HEK293 (cell line): ENCODE results near the gene GCNT1.

ENCODE experiments used
- CTCF ChIA-PET: fragments of 350-600 bp; formaldehyde crosslinking; extraction: SDS; loops from one replicate; lab custom pipeline; 2021; ENCODE audit warnings: antibody characterized with exemption; lab: Yijun Ruan, JAX
- POLR2A ChIA-PET: fragments of 300-600 bp; formaldehyde crosslinking; extraction: SDS; loops from one replicate; lab custom pipeline; 2020; ENCODE audit warnings: antibody characterized with exemption, inconsistent platforms; lab: Yijun Ruan, JAX
- H3K27ac ChIP-seq: fragments of 200-500 bp; sonication (Bioruptor generic); 2 replicates; pipeline ENCODE4 v1.5.1; 2014; ENCODE audit warnings: low read depth, low read length, control low read depth, inconsistent platforms; ENCODE audit errors: extremely low read depth
- H3K36me3 ChIP-seq, 2 experiments: fragments of 200-500 bp in 1 of 2; sonication (Bioruptor generic) in 1 of 2; 1 replicate in 1 of 2; 2 replicates in 1 of 2; pipeline ENCODE4 v1.5.1; 2014 to 2017; ENCODE audit warnings: inconsistent platforms in 2 of 2, low read length in 2 of 2; ENCODE audit not compliant: control insufficient read depth in 2 of 2, insufficient read depth in 1 of 2
- H3K4me1 ChIP-seq: fragments of 200-500 bp; sonication (Bioruptor generic); 2 replicates; pipeline ENCODE4 v1.5.1; 2014; ENCODE audit warnings: mild to moderate bottlenecking, low read length, inconsistent platforms; ENCODE audit not compliant: control insufficient read depth, insufficient read depth
- H3K4me3 ChIP-seq: 2 replicates; pipeline ENCODE4 v1.5.1; 2011; ENCODE audit warnings: low read depth, mild to moderate bottlenecking, control low read depth, low read length, moderate library complexity
- H3K9me3 ChIP-seq: fragments of 200-500 bp; sonication (Bioruptor generic); 2 replicates; pipeline ENCODE4 v1.5.1; 2014; ENCODE audit warnings: low read depth, low read length, inconsistent platforms; ENCODE audit not compliant: control insufficient read depth, insufficient read depth
- BCL11B ChIP-seq: fragments of 450-650 bp; formaldehyde crosslinking; IDR thresholded peaks from 2 replicates; pipeline ENCODE4 v1.5.1; 2016; ENCODE audit warnings: low read depth, missing biosample characterization, missing genetic modification characterization
- HOXC10 ChIP-seq: sonication (generic); formaldehyde crosslinking; IDR thresholded peaks from 2 replicates; pipeline ENCODE4 v1.8.1; 2023; ENCODE audit warnings: mild to moderate bottlenecking, missing genetic modification reagents
- PRDM4 ChIP-seq: fragments of 450-650 bp; formaldehyde crosslinking; IDR thresholded peaks from 2 replicates; pipeline ENCODE4 v1.5.1; 2017; ENCODE audit warnings: missing biosample characterization, missing genetic modification characterization
- SP3 ChIP-seq: fragments of 450-650 bp; formaldehyde crosslinking; IDR thresholded peaks from 2 replicates; pipeline ENCODE4 v1.5.1; 2016; ENCODE audit warnings: missing biosample characterization, missing genetic modification characterization
- ZFP37 ChIP-seq: fragments of 450-650 bp; formaldehyde crosslinking; IDR thresholded peaks from 2 replicates; pipeline ENCODE4 v1.5.1; 2016; ENCODE audit warnings: missing biosample characterization, missing genetic modification characterization
- ZNF292 ChIP-seq: fragments of 450-650 bp; formaldehyde crosslinking; IDR thresholded peaks from 2 replicates; pipeline ENCODE4 v1.5.1; 2016; ENCODE audit warnings: low read depth, missing biosample characterization, missing genetic modification characterization, borderline replicate concordance
- ZNF37A ChIP-seq: fragments of 450-650 bp; IDR thresholded peaks from 2 replicates; pipeline ENCODE4 v1.5.1; 2018; ENCODE audit warnings: missing biosample characterization, missing genetic modification characterization
- ZNF513 ChIP-seq: fragments of 450-650 bp; IDR thresholded peaks from 2 replicates; pipeline ENCODE4 v1.5.1; 2018; ENCODE audit warnings: missing biosample characterization, missing genetic modification characterization
- ZNF560 ChIP-seq: fragments of 450-650 bp; formaldehyde crosslinking; IDR thresholded peaks from 2 replicates; pipeline ENCODE4 v1.5.1; 2017; ENCODE audit warnings: missing biosample characterization, missing genetic modification characterization, borderline replicate concordance
- ZNF645 ChIP-seq: fragments of 450-650 bp; formaldehyde crosslinking; IDR thresholded peaks from 2 replicates; pipeline ENCODE4; 2016; ENCODE audit warnings: missing biosample characterization, missing genetic modification characterization
- ZNF837 ChIP-seq: fragments of 450-650 bp; formaldehyde crosslinking; IDR thresholded peaks from 2 replicates; pipeline ENCODE4 v1.5.1; 2016; ENCODE audit warnings: missing biosample characterization, missing genetic modification characterization
- TF ChIP-seq, protein P1 (sequence below): fragments of 450-650 bp; formaldehyde crosslinking; optimal IDR thresholded peaks from 2 replicates; pipeline ENCODE3; 2016; ENCODE audit warnings: missing biosample characterization, mild to moderate bottlenecking, missing genetic modification characterization
- TF ChIP-seq, protein P2 (sequence below): fragments of 450-650 bp; formaldehyde crosslinking; conservative IDR thresholded peaks from 2 replicates; pipeline ENCODE4 v1.5.1; 2016; ENCODE audit warnings: low read depth, missing biosample characterization, missing genetic modification characterization

The GCNT1 gene

DNA sequence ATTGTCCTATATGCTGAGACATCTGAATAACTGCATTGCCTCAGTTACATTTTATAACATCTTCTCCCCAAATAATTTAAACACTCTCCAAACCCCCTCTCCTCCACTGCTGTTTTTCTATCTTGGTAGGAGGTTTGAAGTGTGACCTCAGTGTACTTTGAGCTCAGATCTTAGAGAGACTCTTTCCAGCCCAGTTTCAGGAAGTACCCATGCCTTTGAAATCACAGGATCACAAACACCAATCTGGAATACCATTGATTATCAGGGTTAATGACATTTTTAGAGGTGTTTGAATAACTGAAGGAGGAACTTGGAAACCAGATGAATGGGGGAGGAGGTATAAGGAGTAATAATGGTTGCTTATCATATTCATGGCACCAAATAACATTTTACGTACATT lies 93.2 kb downstream of the GCNT1 start:
- no peak overlapping the region for H3K4me3 ChIP-seq
- H3K27ac ChIP-seq = no peak overlapping the region
- no peaks in the 10 kb centered on the region for H3K9me3 ChIP-seq
- POLR2A ChIA-PET = no interaction called here
- no peaks in the 10 kb centered on the region for H3K36me3 ChIP-seq
- H3K4me1 ChIP-seq = no peaks in the 10 kb centered on the region
- TF ChIP-seq SP3 (tag by site-specific recombination) (no peak), BCL11B (tag by site-specific recombination) (no peak), ZNF560 (tag by site-specific recombination) (no peak), ZNF837 (no peak), HOXC10 (no peak), ZNF292 (no peak), PRDM4 (tag by site-specific recombination) (no peak)
- TF ChIP-seq, protein P1, sequence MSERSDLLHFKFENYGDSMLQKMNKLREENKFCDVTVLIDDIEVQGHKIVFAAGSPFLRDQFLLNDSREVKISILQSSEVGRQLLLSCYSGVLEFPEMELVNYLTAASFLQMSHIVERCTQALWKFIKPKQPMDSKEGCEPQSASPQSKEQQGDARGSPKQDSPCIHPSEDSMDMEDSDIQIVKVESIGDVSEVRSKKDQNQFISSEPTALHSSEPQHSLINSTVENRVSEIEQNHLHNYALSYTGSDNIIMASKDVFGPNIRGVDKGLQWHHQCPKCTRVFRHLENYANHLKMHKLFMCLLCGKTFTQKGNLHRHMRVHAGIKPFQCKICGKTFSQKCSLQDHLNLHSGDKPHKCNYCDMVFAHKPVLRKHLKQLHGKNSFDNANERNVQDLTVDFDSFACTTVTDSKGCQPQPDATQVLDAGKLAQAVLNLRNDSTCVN (tag by site-specific recombination) = no peak
- CTCF ChIA-PET = interaction anchor here (0.7 kb wide), 3 partner anchors 28 to 574 kb away, joined by 3 to 5 read pairs (median 3); no protein-coding TSS in a partner anchor

GRCh38 chr9:76552751-76553455 lies 93.9 kb downstream of the GCNT1 start:
- no peaks in the 10 kb centered on the region for H3K36me3 ChIP-seq
- POLR2A ChIA-PET = no interaction called here

More at GRCh38 chr9:76552751-76553455, 93.9 kb downstream of the GCNT1 start:
- TF ChIP-seq, protein P1 (tag by site-specific recombination) = no peak
- TF ChIP-seq, protein P2, sequence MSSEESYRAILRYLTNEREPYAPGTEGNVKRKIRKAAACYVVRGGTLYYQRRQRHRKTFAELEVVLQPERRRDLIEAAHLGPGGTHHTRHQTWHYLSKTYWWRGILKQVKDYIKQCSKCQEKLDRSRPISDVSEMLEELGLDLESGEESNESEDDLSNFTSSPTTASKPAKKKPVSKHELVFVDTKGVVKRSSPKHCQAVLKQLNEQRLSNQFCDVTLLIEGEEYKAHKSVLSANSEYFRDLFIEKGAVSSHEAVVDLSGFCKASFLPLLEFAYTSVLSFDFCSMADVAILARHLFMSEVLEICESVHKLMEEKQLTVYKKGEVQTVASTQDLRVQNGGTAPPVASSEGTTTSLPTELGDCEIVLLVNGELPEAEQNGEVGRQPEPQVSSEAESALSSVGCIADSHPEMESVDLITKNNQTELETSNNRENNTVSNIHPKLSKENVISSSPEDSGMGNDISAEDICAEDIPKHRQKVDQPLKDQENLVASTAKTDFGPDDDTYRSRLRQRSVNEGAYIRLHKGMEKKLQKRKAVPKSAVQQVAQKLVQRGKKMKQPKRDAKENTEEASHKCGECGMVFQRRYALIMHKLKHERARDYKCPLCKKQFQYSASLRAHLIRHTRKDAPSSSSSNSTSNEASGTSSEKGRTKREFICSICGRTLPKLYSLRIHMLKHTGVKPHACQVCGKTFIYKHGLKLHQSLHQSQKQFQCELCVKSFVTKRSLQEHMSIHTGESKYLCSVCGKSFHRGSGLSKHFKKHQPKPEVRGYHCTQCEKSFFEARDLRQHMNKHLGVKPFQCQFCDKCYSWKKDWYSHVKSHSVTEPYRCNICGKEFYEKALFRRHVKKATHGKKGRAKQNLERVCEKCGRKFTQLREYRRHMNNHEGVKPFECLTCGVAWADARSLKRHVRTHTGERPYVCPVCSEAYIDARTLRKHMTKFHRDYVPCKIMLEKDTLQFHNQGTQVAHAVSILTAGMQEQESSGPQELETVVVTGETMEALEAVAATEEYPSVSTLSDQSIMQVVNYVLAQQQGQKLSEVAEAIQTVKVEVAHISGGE (tag by site-specific recombination) = no peak
- TF ChIP-seq ZNF513 (tag by site-specific recombination) (no peak), ZNF645 (tag by site-specific recombination) (no peak), ZFP37 (tag by site-specific recombination) (no peak), ZNF37A (tag by site-specific recombination) (no peak)
- H3K27ac ChIP-seq = no peak overlapping the region
- no peaks in the 10 kb centered on the region for H3K4me1 ChIP-seq
- H3K9me3 ChIP-seq = no peaks in the 10 kb centered on the region
- no peak overlapping the region for H3K4me3 ChIP-seq
- CTCF ChIA-PET = interaction anchor here (0.7 kb wide), 1 partner anchor 78 kb away, joined by 3 read pairs; no protein-coding TSS in a partner anchor
